Body of pancreas (tissue), 4 donors: ENCODE results near the gene SBSN.

Source experiments
- CTCF ChIP-seq, 7 experiments: fragments of 450-650 bp in 4 of 7; fragments of 200-600 bp in 3 of 7; sonication (generic) in 3 of 7; IDR thresholded peaks; one replicate each; pipeline ENCODE4 v1.5.1; 2016 to 2019; ENCODE audit warnings: antibody characterized with exemption in 7 of 7
- POLR2A ChIP-seq, 3 donors: fragments of 450-650 bp; IDR thresholded peaks; one replicate each; pipeline ENCODE4 v1.6.1; 2016; ENCODE audit warnings: antibody characterized with exemption in 3 of 3, mild to moderate bottlenecking in 2 of 3

- TF ChIP-seq CTCF (IDR thresholded peaks at IDR 0.05) (no peak), POLR2A (IDR thresholded peaks at IDR 0.05) (no peak)
Measured at GRCh38 chr19:35513628-35514281, 14.4 kb downstream of the SBSN start, which contains the start of gene DMKN.
